H9 (cell line): ENCODE results near the gene CPNE8. TPM values are rescaled to one million over a fixed set of nuclear protein-coding genes. Genes with fewer than 3 reads are reported as not detected.

Experiments
- DNase-seq: peaks from one replicate; pipeline ENCODE4 v3.0.0-alpha.2; 2017
- H2AFZ ChIP-seq: one replicate; pipeline ENCODE4 v1.6.1; 2013; ENCODE audit warnings: mild to moderate bottlenecking, low read length, control low read depth, moderate library complexity
- H2AK5ac ChIP-seq: 2 replicates; pipeline ENCODE4 v1.6.1; 2013; ENCODE audit warnings: low read length, control low read depth, mixed read lengths; ENCODE audit not compliant: insufficient read length
- H2BK120ac ChIP-seq: one replicate; pipeline ENCODE4 v1.6.1; 2013; ENCODE audit warnings: low read depth, mild to moderate bottlenecking, low read length, control low read depth, inconsistent platforms; ENCODE audit not compliant: poor library complexity, severe bottlenecking
- H2BK12ac ChIP-seq: 2 replicates; pipeline ENCODE4 v1.6.1; 2013; ENCODE audit warnings: low read length, control low read depth, mixed read lengths, low read depth; ENCODE audit not compliant: insufficient read length
- H2BK15ac ChIP-seq: 2 replicates; pipeline ENCODE4 v1.6.1; 2013; ENCODE audit warnings: low read depth, low read length, control low read depth
- H2BK20ac ChIP-seq: one replicate; pipeline ENCODE4 v1.6.1; 2013; ENCODE audit warnings: low read depth, mild to moderate bottlenecking, low read length, control low read depth, inconsistent platforms; ENCODE audit not compliant: poor library complexity, severe bottlenecking
- H2BK5ac ChIP-seq: 2 replicates; pipeline ENCODE4 v1.6.1; 2013; ENCODE audit warnings: low read length, control low read depth, mixed read lengths; ENCODE audit not compliant: insufficient read length
- H3K14ac ChIP-seq: 2 replicates; pipeline ENCODE4 v1.6.1; 2013; ENCODE audit warnings: low read length, control low read depth; ENCODE audit not compliant: insufficient read depth
- H3K18ac ChIP-seq: 2 replicates; pipeline ENCODE4 v1.6.1; 2013; ENCODE audit warnings: low read depth, mild to moderate bottlenecking, mixed read lengths, low read length, control low read depth; ENCODE audit not compliant: insufficient read length
- H3K23ac ChIP-seq: 2 replicates; pipeline ENCODE4 v1.6.1; 2013; ENCODE audit warnings: low read length, control low read depth, mixed read lengths, low read depth; ENCODE audit not compliant: insufficient read length
- H3K23me2 ChIP-seq: 2 replicates; pipeline ENCODE4 v1.6.1; 2013; ENCODE audit warnings: low read depth, mild to moderate bottlenecking, mixed read lengths, low read length, control low read depth; ENCODE audit not compliant: insufficient read length, poor library complexity, severe bottlenecking
- H3K27ac ChIP-seq: 2 replicates; pipeline ENCODE4 v1.5.1; 2013; ENCODE audit warnings: low read length, control low read depth, mixed read lengths, low read depth; ENCODE audit not compliant: insufficient read length
- H3K27me3 ChIP-seq: 2 replicates; pipeline ENCODE4 v1.6.1; 2013; ENCODE audit warnings: low read length, control low read depth, inconsistent platforms; ENCODE audit not compliant: insufficient read depth
- H3K4ac ChIP-seq: 2 replicates; pipeline ENCODE4 v1.6.1; 2013; ENCODE audit warnings: low read depth, mild to moderate bottlenecking, control low read depth, inconsistent platforms, low read length, moderate library complexity
- H3K4me1 ChIP-seq: 2 replicates; pipeline ENCODE4 v1.6.1; 2013; ENCODE audit warnings: low read length, control low read depth, inconsistent platforms; ENCODE audit not compliant: insufficient read depth
- H3K4me2 ChIP-seq: 2 replicates; pipeline ENCODE4 v1.6.1; 2013; ENCODE audit warnings: low read length, control low read depth, mixed read lengths; ENCODE audit not compliant: insufficient read length, insufficient read depth
- H3K56ac ChIP-seq: 2 replicates; pipeline ENCODE4 v1.6.1; 2013; ENCODE audit warnings: low read depth, mild to moderate bottlenecking, mixed read lengths, low read length, control low read depth; ENCODE audit not compliant: insufficient read length
- H3K79me1 ChIP-seq: 2 replicates; pipeline ENCODE4 v1.6.1; 2013; ENCODE audit warnings: low read depth, mild to moderate bottlenecking, moderate library complexity, low read length, control low read depth, inconsistent platforms; ENCODE audit not compliant: insufficient read depth, poor library complexity, severe bottlenecking
- H3K79me2 ChIP-seq: 2 replicates; pipeline ENCODE4 v1.6.1; 2013; ENCODE audit warnings: low read length, control low read depth, inconsistent platforms; ENCODE audit not compliant: insufficient read depth
- H3K9ac ChIP-seq: 2 replicates; pipeline ENCODE4 v1.6.1; 2013; ENCODE audit warnings: low read length, control low read depth, mixed read lengths; ENCODE audit not compliant: insufficient read length; ENCODE audit errors: extremely low read depth
- H3K9me3 ChIP-seq: one replicate; pipeline ENCODE4 v1.6.1; 2013; ENCODE audit warnings: low read depth, low read length, inconsistent platforms; ENCODE audit not compliant: control insufficient read depth
- H3T11ph ChIP-seq: one replicate; pipeline ENCODE4 v1.6.1; 2013; ENCODE audit warnings: mild to moderate bottlenecking, low read length, control low read depth, inconsistent platforms
- H4K20me1 ChIP-seq: one replicate; pipeline ENCODE4 v1.6.1; 2013; ENCODE audit not compliant: control insufficient read depth, insufficient read length, insufficient read depth
- H4K5ac ChIP-seq: 2 replicates; pipeline ENCODE4 v1.6.1; 2013; ENCODE audit warnings: low read depth, mild to moderate bottlenecking, mixed read lengths, low read length, control low read depth; ENCODE audit not compliant: insufficient read length
- H4K8ac ChIP-seq: replicated peaks from 2 replicates; pipeline ENCODE4 v1.6.1; 2013; ENCODE audit warnings: low read length, control low read depth, mixed read lengths, low read depth; ENCODE audit not compliant: insufficient read length
- H4K91ac ChIP-seq: 2 replicates; pipeline ENCODE4 v1.6.1; 2013; ENCODE audit warnings: low read depth, mild to moderate bottlenecking, moderate library complexity, mixed read lengths, low read length, control low read depth; ENCODE audit not compliant: insufficient read length
- H3K27ac Mint-ChIP-seq, 3 experiments: 2 replicates in 2 of 3; 3 replicates in 1 of 3; pipeline ENCODE4 v1.8.0; 2020 to 2021; ENCODE audit warnings: mixed read lengths in 3 of 3, mild to moderate bottlenecking in 1 of 3, moderate library complexity in 1 of 3
- H3K27me3 Mint-ChIP-seq: 2 replicates; pipeline ENCODE4 v1.8.0; 2021; ENCODE audit warnings: low read depth, mild to moderate bottlenecking, moderate library complexity, mixed read lengths
- H3K36me3 Mint-ChIP-seq, 3 experiments: 2 replicates in 2 of 3; 3 replicates in 1 of 3; pipeline ENCODE4 v1.8.0; 2020 to 2021; ENCODE audit warnings: low read depth in 3 of 3, mixed read lengths in 3 of 3; ENCODE audit not compliant: insufficient read depth in 1 of 3
- H3K4me1 Mint-ChIP-seq, 2 experiments: 2 replicates each; pipeline ENCODE4 v1.8.0; 2020; ENCODE audit warnings: mixed read lengths in 2 of 2
- H3K4me3 Mint-ChIP-seq, 2 experiments: 2 replicates in 1 of 2; 3 replicates in 1 of 2; pipeline ENCODE4 v1.8.0; 2020 to 2021; ENCODE audit warnings: mild to moderate bottlenecking in 2 of 2, mixed read lengths in 2 of 2, moderate library complexity in 1 of 2
- H3K9me3 Mint-ChIP-seq, 2 experiments: 2 replicates in 1 of 2; 3 replicates in 1 of 2; pipeline ENCODE4 v1.8.0; 2020; ENCODE audit warnings: mild to moderate bottlenecking in 2 of 2, mixed read lengths in 2 of 2, moderate library complexity in 1 of 2
- CTCF ChIP-seq: fragments of 200-600 bp; sonication (generic); conservative IDR thresholded peaks from 3 replicates; pipeline ENCODE4 v1.8.0; 2021; ENCODE audit warnings: antibody characterized with exemption, mild to moderate bottlenecking
- WGBS: extraction: QIAGEN DNeasy Blood & Tissue Kit; methylation state at CpG from one replicate; pipeline ENCODE4 v1.1.7; 2013; ENCODE audit warnings: missing lambda C conversion rate, low lambda C conversion rate, mixed read lengths; ENCODE audit not compliant: insufficient read length; ENCODE audit errors: extremely low coverage; 5-methylcytosine and 5-hydroxymethylcytosine counted together
- total RNA-seq: library from RNA; stranded (reverse); gene quantifications from 2 replicates; pipeline ENCODE4 v1.2.1, GENCODE V29; 2021

The CPNE8 gene
- total RNA-seq, 1 experiment from 2014 or later = 1.9 TPM

GRCh38 chr12:38785381-38785780 lies 120.0 kb downstream of the CPNE8 start:
- no peak overlapping the region for H3K4me2 ChIP-seq
- no peaks in the 10 kb centered on the region for H3K79me2 ChIP-seq
- H3T11ph ChIP-seq = no peak overlapping the region
- H4K5ac ChIP-seq = no peak overlapping the region
- H3K9ac ChIP-seq = no peak overlapping the region
- H4K20me1 ChIP-seq = no peaks in the 10 kb centered on the region
- TF ChIP-seq CTCF = no peak
- no peaks in the 10 kb centered on the region for H3K9me3 ChIP-seq
- H3K4me3 Mint-ChIP-seq = no peak overlapping the region
- no peak overlapping the region for H2BK20ac ChIP-seq
- H3K79me1 ChIP-seq = no peaks in the 10 kb centered on the region
- no peak overlapping the region for H3K4ac ChIP-seq
- no peak overlapping the region for H3K18ac ChIP-seq
- no peak overlapping the region for H2BK120ac ChIP-seq
- DNase-seq = no peak
- no peak overlapping the region for H3K27ac Mint-ChIP-seq
- no CpG with 5 or more reads among the region's 1 CpG for WGBS
- no peak overlapping the region for H4K91ac ChIP-seq
- no peak overlapping the region for H4K8ac ChIP-seq
- H3K36me3 Mint-ChIP-seq = peaks cover under 1 to 18% (median under 1%) of the 10 kb centered on the region in 3 experiments; a peak in 6 of 7 replicates
- no peak overlapping the region for H2BK15ac ChIP-seq
- H2AK5ac ChIP-seq = no peak overlapping the region
- H2BK12ac ChIP-seq = no peak overlapping the region
- H3K27ac ChIP-seq = no peak overlapping the region
- H2BK5ac ChIP-seq = no peak overlapping the region
- no peak overlapping the region for H3K56ac ChIP-seq
- H3K23ac ChIP-seq = no peak overlapping the region
- H3K4me1 ChIP-seq = no peaks in the 10 kb centered on the region; the same call in 1 of the 2 replicates
- H3K27me3 Mint-ChIP-seq = no peaks in the 10 kb centered on the region
- no peak overlapping the region for H2AFZ ChIP-seq
- no peak overlapping the region for H3K14ac ChIP-seq
- H3K23me2 ChIP-seq = no peaks in the 10 kb centered on the region
- peaks cover 8% of the 10 kb centered on the region in 2 experiments for H3K4me1 Mint-ChIP-seq
- H3K27me3 ChIP-seq = no peaks in the 10 kb centered on the region
- peaks cover 9 to 16% of the 10 kb centered on the region in 2 experiments; a peak in 4 of 5 replicates for H3K9me3 Mint-ChIP-seq
